ENCODE measurements around the gene DNAJB1.
"Not testable (repeated sequence)": the region's sequence is repeated elsewhere in the genome, so short reads cannot be mapped to it uniquely, and the experiment has no call there.

Gene DNAJB1

GRCh38 chr19:14552006-14552360 is 33.8 kb upstream of the DNAJB1 start:
- not testable (repeated sequence) for DNase-seq

GRCh38 chr19:14551134-14552005 is 33.2 kb upstream of the DNAJB1 start:
- not testable (repeated sequence) for DNase-seq

- peak; percentile 48 for DNase-seq
Measured at GRCh38 chr19:14550201-14550754, 32.1 kb upstream of the DNAJB1 start.

- DNase-seq = no peak
Measured at GRCh38 chr19:14545716-14546082, 27.5 kb upstream of the DNAJB1 start.

- peak; percentile 94 for DNase-seq
Measured at GRCh38 chr19:14544977-14545715, 26.9 kb upstream of the DNAJB1 start.

- no peak for DNase-seq
Measured at GRCh38 chr19:14544047-14544446, 25.9 kb upstream of the DNAJB1 start.

GRCh38 chr19:14542711-14543328 is 24.6 kb upstream of the DNAJB1 start:
- DNase-seq = no peak

- DNase-seq = not testable (repeated sequence)
Measured at GRCh38 chr19:14541979-14542378, 23.8 kb upstream of the DNAJB1 start.

GRCh38 chr19:14540741-14541525 is 22.7 kb upstream of the DNAJB1 start:
- DNase-seq = no peak

- no peak for DNase-seq
Measured at GRCh38 chr19:14536926-14537692, 18.9 kb upstream of the DNAJB1 start.

GRCh38 chr19:14533450-14533849 is 15.3 kb upstream of the DNAJB1 start:
- no peak for DNase-seq

GRCh38 chr19:14530506-14530905 is 12.3 kb upstream of the DNAJB1 start:
- DNase-seq = no peak

GRCh38 chr19:14530005-14530348 is 11.8 kb upstream of the DNAJB1 start:
- no peak for DNase-seq

GRCh38 chr19:14529254-14530004 is 11.2 kb upstream of the DNAJB1 start, which contains the start of gene TECR:
Gene TECR (plus strand): TSS chr19:14529594. CDS start chr19:14529697, 103 bp downstream.
- DNase-seq = peak; percentile 98

GRCh38 chr19:14528419-14529253 is 10.4 kb upstream of the DNAJB1 start:
- DNase-seq = no peak

- no peak for DNase-seq
Measured at GRCh38 chr19:14526423-14526822, 8.2 kb upstream of the DNAJB1 start.

GRCh38 chr19:14525729-14526128 is 7.5 kb upstream of the DNAJB1 start:
- peak; percentile 24 for DNase-seq

- no peak for DNase-seq
Measured at GRCh38 chr19:14520543-14520942, 2.3 kb upstream of the DNAJB1 start.

GRCh38 chr19:14519860-14520407 is 1.7 kb upstream of the DNAJB1 start:
- no peak for DNase-seq
